PC-3 (cell line): ENCODE data around the gene PPM1G. TPM values are rescaled to one million over a fixed set of nuclear protein-coding genes. Genes with fewer than 3 reads are reported as not detected.

Experiments
- ATAC-seq: fragments of 200-7000 bp; cut with Tn5 transposase; 2 replicates; pipeline ENCODE4 v1.9.1; 2020; ENCODE audit warnings: mild to moderate bottlenecking, moderate library complexity
- BruUV-seq: library from RNA; stranded (reverse); fragments of 400-500 nt; replicated peaks from 2 replicates; lab custom pipeline; 2021; lab: Mats Ljungman, UMichigan
- CTCF ChIA-PET: fragments of 300-600 bp; sonication (Branson Sonifier 250); formaldehyde crosslinking; loops from one replicate; lab custom pipeline; 2022; ENCODE audit warnings: antibody characterized with exemption; lab: Charles Lee
- POLR2A ChIA-PET: fragments of 300-600 bp; sonication (Branson Sonifier 250); formaldehyde crosslinking; loops from one replicate; lab custom pipeline; 2022; ENCODE audit warnings: antibody characterized with exemption; ENCODE audit not compliant: unreplicated experiment; lab: Charles Lee
- DNase-seq: peaks from one replicate; pipeline ENCODE4 v3.0.0-alpha.2; 2015
- H2AFZ ChIP-seq: fragments of 300-600 bp; sonication (generic); 2 replicates; pipeline ENCODE4 v1.6.0; 2016; ENCODE audit warnings: antibody characterized with exemption, low read length
- H3F3A ChIP-seq: fragments of 300-600 bp; sonication (generic); one replicate; pipeline ENCODE4 v1.6.0; 2017; ENCODE audit warnings: antibody characterized with exemption, low read length, control low read depth, mild to moderate bottlenecking; ENCODE audit not compliant: unreplicated experiment
- H3K27ac ChIP-seq: fragments of 300-600 bp; sonication (generic); 2 replicates; pipeline ENCODE4 v1.5.1; 2016; ENCODE audit warnings: mild to moderate bottlenecking, low read length
- H3K27me3 ChIP-seq: fragments of 300-600 bp; sonication (generic); 2 replicates; pipeline ENCODE4 v1.6.1; 2016; ENCODE audit warnings: low read length, mixed read lengths
- H3K36me3 ChIP-seq: fragments of 300-600 bp; sonication (generic); 2 replicates; pipeline ENCODE4 v1.6.1; 2016; ENCODE audit warnings: low read depth, mixed run types, low read length, mixed read lengths
- H3K4me1 ChIP-seq: fragments of 300-600 bp; sonication (generic); 2 replicates; pipeline ENCODE4 v1.5.1; 2016; ENCODE audit warnings: low read length; ENCODE audit not compliant: insufficient read depth
- H3K4me2 ChIP-seq: fragments of 300-600 bp; sonication (generic); 2 replicates; pipeline ENCODE4 v1.6.0; 2016; ENCODE audit warnings: low read length
- H3K4me3 ChIP-seq: fragments of 300-600 bp; sonication (generic); 2 replicates; pipeline ENCODE4 v1.5.1; 2016; ENCODE audit warnings: mild to moderate bottlenecking, low read length, mixed read lengths
- H3K79me2 ChIP-seq: fragments of 300-600 bp; sonication (generic); 2 replicates; pipeline ENCODE4 v1.6.1; 2017; ENCODE audit warnings: low read length, mixed read lengths
- H3K9ac ChIP-seq: fragments of 300-600 bp; sonication (generic); 2 replicates; pipeline ENCODE4 v1.6.0; 2016; ENCODE audit warnings: mild to moderate bottlenecking, low read length
- H3K9me2 ChIP-seq: fragments of 300-600 bp; sonication (generic); replicated peaks from 2 replicates; pipeline ENCODE4 v1.6.1; 2016; ENCODE audit warnings: mixed run types, low read length, mixed read lengths
- H3K9me3 ChIP-seq: fragments of 300-600 bp; sonication (generic); 2 replicates; pipeline ENCODE4 v1.6.1; 2016; ENCODE audit warnings: low read length, mixed read lengths
- H4K20me1 ChIP-seq: fragments of 300-600 bp; sonication (generic); 2 replicates; pipeline ENCODE4 v1.6.1; 2016; ENCODE audit warnings: low read length, mixed read lengths
- CTCF ChIP-seq: fragments of 300-600 bp; sonication (generic); conservative IDR thresholded peaks from 2 replicates; pipeline ENCODE4 v1.5.1; 2017; ENCODE audit warnings: antibody characterized with exemption, low read depth, mild to moderate bottlenecking, low read length
- EZH2 ChIP-seq: fragments of 300-600 bp; sonication (generic); IDR thresholded peaks from one replicate; pipeline ENCODE4 v1.6.1; 2017; ENCODE audit warnings: antibody characterized with exemption, mild to moderate bottlenecking, low read length; ENCODE audit not compliant: unreplicated experiment
- EZH2phosphoT487 ChIP-seq: fragments of 300-600 bp; sonication (generic); IDR thresholded peaks from 2 replicates; pipeline ENCODE4 v1.6.1; 2018; ENCODE audit warnings: mild to moderate bottlenecking, antibody characterized with exemption, low read length, borderline replicate concordance
- intact Hi-C: fragments of 100-400 bp; cut with micrococcal nuclease; formaldehyde crosslinking; loops from 2 replicates; pipeline ENCODE4 v1.9.0; 2023
- total RNA-seq: library from RNA; depleted of rRNA; stranded (reverse); fragments of >200 nt; gene quantifications from 2 replicates; pipeline ENCODE4 v1.2.3, GENCODE V29; 2014

Gene PPM1G
- total RNA-seq, 1 experiment from 2014 or later = 122 TPM

GRCh38 chr2:27379836-27380625 is 29.4 kb downstream of the PPM1G start:
- Histone ChIP-seq H3F3A (no peaks in the 10 kb centered on the region), H2AFZ (peak overlapping the region; percentile 62), H3K27me3 (no peaks in the 10 kb centered on the region), H3K36me3 (peaks cover 37% of the 10 kb centered on the region), H3K4me2 (peak overlapping the region; percentile 91), H3K4me1 (peaks cover 13% of the 10 kb centered on the region), H3K79me2 (peaks cover 3% of the 10 kb centered on the region; the same call in 1 of the 2 replicates), H3K9me3 (no peaks in the 10 kb centered on the region), H3K4me3 (peak overlapping the region; percentile 73), H3K9me2 (no peaks in the 10 kb centered on the region), H4K20me1 (no peaks in the 10 kb centered on the region), H3K27ac (peak overlapping the region; percentile 62), H3K9ac (peak overlapping the region; percentile 73)
- BruUV-seq = TSS peak; percentile 21
- DNase-seq (peak; percentile 38), ATAC-seq (peak; percentile 47)
- TF ChIP-seq CTCF (no peak), EZH2 (no peak), EZH2phosphoT487 (no peak)
- ChIA-PET POLR2A (interaction anchor here (0.6 to 1.2 kb wide), 3 partner anchors 9 to 78 kb away, joined by 3 to 6 read pairs (median 4); no protein-coding TSS in a partner anchor), CTCF (interaction anchor here (0.7 kb wide), 1 partner anchor 477 kb away, joined by 3 read pairs; no protein-coding TSS in a partner anchor)
- intact Hi-C loops = no loop called here

- ATAC-seq = no peak
- no peaks in the 10 kb centered on the region for H4K20me1 ChIP-seq
- DNase-seq = no peak
- ChIA-PET CTCF (no interaction called here), POLR2A (interaction anchor here (0.6 to 1.2 kb wide), 2 partner anchors 8 to 77 kb away, joined by 3 to 6 read pairs; no protein-coding TSS in a partner anchor)
- no peak for TF ChIP-seq EZH2phosphoT487
- no peak for TF ChIP-seq CTCF
- no peak for TF ChIP-seq EZH2
- peaks cover 36% of the 10 kb centered on the region for H3K36me3 ChIP-seq
- H3K27me3 ChIP-seq = no peaks in the 10 kb centered on the region
- BruUV-seq = no TSS peak
- H3K9me2 ChIP-seq = no peaks in the 10 kb centered on the region
- no peaks in the 10 kb centered on the region for H3F3A ChIP-seq
- H3K4me1 ChIP-seq = peaks cover 13% of the 10 kb centered on the region
- peak overlapping the region; percentile 73 for H3K4me3 ChIP-seq
- intact Hi-C loops = no loop called here
- H3K9me3 ChIP-seq = no peaks in the 10 kb centered on the region
- peak overlapping the region; percentile 91 for H3K4me2 ChIP-seq
- H3K27ac ChIP-seq = peak overlapping the region; percentile 62
- no peak overlapping the region for H2AFZ ChIP-seq
- H3K9ac ChIP-seq = peak overlapping the region; percentile 73; the same call in 1 of the 2 replicates
- peaks cover 3% of the 10 kb centered on the region; the same call in 1 of the 2 replicates for H3K79me2 ChIP-seq
These were observed 30.0 kb downstream of the PPM1G start for GRCh38 chr2:27379383-27379835.
